Lower leg skin (tissue), 3 donors: ENCODE results near the gene RYK.

Source experiments
- CTCF ChIP-seq, 3 donors: fragments of 450-650 bp; IDR thresholded peaks; one replicate each; pipeline ENCODE4 v1.5.1; 2016; ENCODE audit warnings: antibody characterized with exemption in 3 of 3, mild to moderate bottlenecking in 3 of 3, moderate library complexity in 2 of 3
- POLR2A ChIP-seq, 2 donors: fragments of 450-650 bp; IDR thresholded peaks; one replicate each; pipeline ENCODE4 v1.6.1; 2016 to 2017; ENCODE audit warnings: antibody characterized with exemption in 2 of 2, mild to moderate bottlenecking in 1 of 2, moderate library complexity in 1 of 2

GRCh38 chr3:134277066-134277660, 26.5 kb upstream of the RYK start:
- TF ChIP-seq CTCF (IDR thresholded peaks at IDR 0.05) (no peak), POLR2A (IDR thresholded peaks at IDR 0.05) (no peak)
